GM23248 (cell line): ENCODE data around the gene EPS8.

Source experiments
- EZH2 ChIP-seq: fragments of 200-600 bp; sonication (generic); IDR thresholded peaks from 2 replicates; pipeline ENCODE4 v1.6.1; 2018; ENCODE audit warnings: antibody characterized with exemption, mild to moderate bottlenecking; ENCODE audit not compliant: insufficient read depth, poor library complexity, severe bottlenecking
- EZH2phosphoT487 ChIP-seq: fragments of 200-600 bp; sonication (generic); IDR thresholded peaks from 2 replicates; pipeline ENCODE4 v1.6.1; 2018; ENCODE audit warnings: antibody characterized with exemption, moderate library complexity, mild to moderate bottlenecking, low read depth; ENCODE audit not compliant: insufficient read depth

DNA sequence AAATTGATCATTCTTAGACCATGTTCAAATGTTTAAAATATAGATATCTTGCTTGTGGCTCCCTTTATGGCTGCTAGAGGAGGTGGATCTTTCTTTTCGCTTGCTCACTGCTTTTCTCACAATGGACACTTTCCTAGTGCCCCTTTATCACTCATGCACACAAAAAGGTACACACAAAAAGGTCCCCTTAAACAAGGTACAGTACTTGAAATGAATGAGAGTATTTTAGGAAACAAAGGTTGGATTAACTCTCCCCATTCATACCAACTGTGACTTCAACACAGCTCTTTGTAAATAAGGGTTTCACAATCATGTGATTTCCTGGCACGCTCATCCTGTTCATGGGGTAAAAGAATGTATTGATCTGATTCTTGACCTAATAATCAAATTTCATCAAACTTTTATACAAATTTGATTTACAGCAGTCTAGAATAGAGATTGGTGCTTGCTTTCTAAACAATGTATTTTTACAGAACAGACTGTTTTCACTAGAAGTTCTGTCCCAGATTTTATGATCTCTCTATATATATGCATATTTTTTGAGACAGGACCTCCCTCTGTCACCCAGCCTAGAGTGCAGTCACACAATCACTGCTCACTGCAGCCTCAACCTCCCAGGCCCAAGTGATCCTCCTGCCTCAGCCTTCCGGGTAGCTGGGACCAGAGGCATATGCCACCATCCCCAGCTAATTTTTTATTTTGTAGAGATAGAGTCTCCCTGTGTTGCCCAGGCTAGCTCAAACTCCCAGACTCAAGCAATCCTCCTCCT, 34.4 kb upstream of the EPS8 start:
- TF ChIP-seq EZH2, result no peak
- no peak for TF ChIP-seq EZH2phosphoT487
